Measurements from ENCODE around the gene KCNH1. TPM values are rescaled to one million over a fixed set of nuclear protein-coding genes. Genes with fewer than 3 reads are reported as not detected.

Gene KCNH1
- total RNA-seq, 1 donor from 2014 or later: not detected

GRCh38 chr1:210691039-210691610, 442.8 kb downstream of the KCNH1 start:
- TF ChIP-seq CTCF (IDR thresholded peaks at IDR 0.05; ENCODE audit: borderline replicate concordance): no peak
- Histone ChIP-seq H3K27ac (replicated peaks) (no peak overlapping the region), H3K27me3 (ENCODE audit: low read depth) (peaks cover 30% of the 10 kb centered on the region), H3K36me3 (no peaks in the 10 kb centered on the region), H3K9me3 (replicated peaks) (no peaks in the 10 kb centered on the region), H3K4me3 (no peak overlapping the region), H3K4me1 (no peaks in the 10 kb centered on the region)
- intact Hi-C loops (cut with micrococcal nuclease): no loop called here
- no peak for DNase-seq

- Histone ChIP-seq H3K27me3 (ENCODE audit: low read depth) (peaks cover 21% of the 10 kb centered on the region), H3K36me3 (no peaks in the 10 kb centered on the region), H3K4me3 (no peak overlapping the region), H3K9me3 (replicated peaks) (no peaks in the 10 kb centered on the region), H3K4me1 (no peaks in the 10 kb centered on the region), H3K27ac (replicated peaks) (no peak overlapping the region)
- no peak for DNase-seq
- TF ChIP-seq CTCF (IDR thresholded peaks at IDR 0.05; ENCODE audit: borderline replicate concordance): no peak
- intact Hi-C loops (cut with micrococcal nuclease): no loop called here
Measured at GRCh38 chr1:210690236-210690635, 443.7 kb downstream of the KCNH1 start.

GRCh38 chr1:210689826-210690225, 444.1 kb downstream of the KCNH1 start:
- no peak for DNase-seq
- Histone ChIP-seq H3K4me3 (no peak overlapping the region), H3K27ac (replicated peaks) (no peak overlapping the region), H3K9me3 (replicated peaks) (no peaks in the 10 kb centered on the region), H3K36me3 (no peaks in the 10 kb centered on the region), H3K27me3 (ENCODE audit: low read depth) (peaks cover 17% of the 10 kb centered on the region), H3K4me1 (no peaks in the 10 kb centered on the region)
- TF ChIP-seq CTCF (IDR thresholded peaks at IDR 0.05; ENCODE audit: borderline replicate concordance): no peak
- intact Hi-C loops (cut with micrococcal nuclease): no loop called here

GRCh38 chr1:210688512-210689234, 445.3 kb downstream of the KCNH1 start:
- intact Hi-C loops (cut with micrococcal nuclease): no loop called here
- Histone ChIP-seq H3K27ac (replicated peaks) (no peak overlapping the region), H3K9me3 (replicated peaks) (no peaks in the 10 kb centered on the region), H3K36me3 (no peaks in the 10 kb centered on the region), H3K4me3 (no peak overlapping the region), H3K4me1 (no peaks in the 10 kb centered on the region), H3K27me3 (ENCODE audit: low read depth) (peaks cover 5% of the 10 kb centered on the region)
- no peak for DNase-seq
- TF ChIP-seq CTCF (IDR thresholded peaks at IDR 0.05; ENCODE audit: borderline replicate concordance): no peak

GRCh38 chr1:210687582-210688279, 446.2 kb downstream of the KCNH1 start:
- H3K27ac ChIP-seq (replicated peaks): no peak overlapping the region
- no peaks in the 10 kb centered on the region for H3K27me3 ChIP-seq (ENCODE audit: low read depth)
- TF ChIP-seq CTCF (IDR thresholded peaks at IDR 0.05; ENCODE audit: borderline replicate concordance): no peak
- no peak for DNase-seq
- H3K4me1 ChIP-seq: no peaks in the 10 kb centered on the region
- no peak overlapping the region for H3K4me3 ChIP-seq
- intact Hi-C loops (cut with micrococcal nuclease): no loop called here
- no peaks in the 10 kb centered on the region for H3K9me3 ChIP-seq (replicated peaks)
- no peaks in the 10 kb centered on the region for H3K36me3 ChIP-seq

Data from left ventricle myocardium inferior (tissue), 1 donor.